Measurements from ENCODE around the gene IQSEC3.

Gene IQSEC3

DNA sequence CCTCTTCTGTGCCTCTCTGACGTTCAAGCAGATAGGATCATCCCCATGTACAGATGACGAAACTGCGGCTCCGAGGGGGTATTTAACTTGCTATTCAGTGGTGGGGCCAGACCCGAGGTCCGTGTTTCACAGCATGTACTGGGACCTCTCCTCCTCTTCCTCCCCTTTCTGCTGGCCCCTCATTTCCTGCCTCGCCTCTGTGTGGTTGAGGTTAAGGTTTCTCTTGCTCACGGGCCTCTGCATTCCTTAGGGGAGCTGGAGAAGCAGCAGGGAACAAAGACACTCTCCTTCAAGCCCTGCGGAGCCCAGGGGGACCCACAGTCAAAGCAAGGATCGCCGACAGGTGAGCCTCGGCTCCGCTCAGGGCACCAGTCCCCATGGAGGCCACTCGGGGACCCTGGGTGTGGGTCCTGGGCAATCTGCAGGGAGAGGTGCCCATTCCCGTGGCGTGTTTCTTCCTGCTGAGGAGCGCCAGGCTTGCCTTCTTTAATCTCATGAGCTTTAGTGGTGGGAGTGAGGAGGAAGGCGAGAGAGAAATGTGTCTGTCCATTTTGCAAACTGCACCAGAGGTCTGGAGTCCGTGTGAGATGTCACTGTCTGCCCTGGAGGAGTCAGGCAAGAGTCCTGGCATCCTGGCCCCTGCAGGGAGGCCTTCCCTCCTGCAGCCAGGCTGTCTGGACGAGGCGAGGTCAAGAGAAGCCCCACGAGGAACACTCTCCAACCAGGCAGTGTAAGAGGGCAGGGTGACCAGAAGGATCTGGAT lies 102.4 kb downstream of the IQSEC3 start:
- no peak for DNase-seq

DNA sequence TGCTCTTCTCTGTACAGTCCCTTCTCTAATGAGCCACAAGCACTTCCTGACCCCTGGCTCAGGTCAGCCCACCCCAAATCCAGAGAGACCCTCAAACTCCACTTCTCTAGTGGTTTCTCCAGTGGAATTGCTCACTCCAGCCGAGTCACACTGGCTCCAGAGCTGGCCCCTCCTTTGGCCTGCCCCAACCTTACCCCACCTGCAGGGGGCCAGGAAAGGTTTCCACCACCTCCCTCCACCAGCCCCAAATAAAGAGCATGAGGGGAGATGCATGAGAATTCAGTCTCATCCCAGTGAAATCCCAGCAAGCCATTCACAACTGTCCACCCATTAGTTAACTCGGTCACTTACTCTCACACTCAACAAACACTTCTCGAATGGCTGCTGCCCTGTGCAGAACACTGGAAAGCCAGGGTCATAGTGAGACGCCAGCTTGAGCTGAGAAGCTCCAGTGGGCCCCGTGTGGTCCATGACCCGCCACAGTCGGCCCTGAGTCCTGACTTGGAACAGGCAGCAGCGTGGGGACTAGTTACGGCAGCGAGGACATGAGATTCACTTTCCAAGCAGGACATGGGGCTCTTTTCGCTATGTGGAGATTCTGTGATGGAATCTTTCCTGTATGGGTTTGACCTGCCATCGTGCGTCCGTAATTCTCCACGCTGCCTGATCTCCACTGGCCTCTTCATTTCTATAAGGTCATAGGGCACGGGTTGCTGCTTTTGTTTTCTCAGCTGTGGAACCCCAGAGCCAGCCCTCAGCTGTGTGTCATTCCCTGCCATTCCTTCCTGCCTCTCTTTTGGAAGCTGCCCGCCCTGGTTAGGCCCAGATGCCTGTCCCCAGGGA lies 103.2 kb downstream of the IQSEC3 start:
- DNase-seq: no peak

DNA sequence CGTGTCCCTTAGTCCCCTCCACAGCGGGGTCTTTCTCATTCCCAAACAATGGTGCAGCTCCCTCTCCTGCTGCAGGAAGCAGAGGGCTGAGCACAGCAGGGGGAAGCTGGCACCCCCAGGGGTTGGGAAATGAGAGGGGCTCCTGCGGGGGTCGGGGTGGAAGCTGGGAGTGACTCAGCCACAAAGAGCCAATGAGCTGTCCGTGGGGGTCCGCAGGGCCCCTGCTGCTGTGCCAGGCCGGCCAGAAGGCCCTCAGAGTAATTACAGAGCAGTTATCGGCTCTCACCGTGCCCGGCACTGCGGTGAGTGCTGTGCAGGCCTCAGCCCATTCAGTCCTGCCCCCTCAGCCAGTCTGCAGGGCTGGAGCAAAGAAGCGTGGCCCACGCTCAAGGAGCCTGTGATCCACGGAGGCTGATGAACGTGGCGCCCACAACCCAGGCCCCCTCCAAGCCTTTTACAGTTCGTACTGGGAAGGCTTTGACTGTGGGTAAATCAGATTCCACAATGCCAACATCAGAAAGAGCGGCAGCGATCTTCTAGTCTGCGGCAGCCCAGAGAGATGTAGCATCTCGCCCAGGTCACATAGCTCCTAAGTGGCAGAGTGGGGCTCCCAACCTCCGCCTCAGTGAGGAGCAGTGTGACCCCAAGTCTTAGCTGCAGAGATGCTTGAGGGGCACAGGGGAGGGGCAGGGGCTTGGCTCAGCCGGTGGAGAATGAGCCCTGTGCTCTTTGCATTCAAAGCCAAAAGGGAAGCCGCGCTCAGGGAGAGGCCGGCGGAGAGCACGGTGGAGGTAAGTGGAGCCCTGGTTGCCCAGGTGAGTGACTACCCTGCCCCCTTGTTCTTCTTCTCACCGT lies 104.0 kb downstream of the IQSEC3 start:
- no peak for DNase-seq

DNA sequence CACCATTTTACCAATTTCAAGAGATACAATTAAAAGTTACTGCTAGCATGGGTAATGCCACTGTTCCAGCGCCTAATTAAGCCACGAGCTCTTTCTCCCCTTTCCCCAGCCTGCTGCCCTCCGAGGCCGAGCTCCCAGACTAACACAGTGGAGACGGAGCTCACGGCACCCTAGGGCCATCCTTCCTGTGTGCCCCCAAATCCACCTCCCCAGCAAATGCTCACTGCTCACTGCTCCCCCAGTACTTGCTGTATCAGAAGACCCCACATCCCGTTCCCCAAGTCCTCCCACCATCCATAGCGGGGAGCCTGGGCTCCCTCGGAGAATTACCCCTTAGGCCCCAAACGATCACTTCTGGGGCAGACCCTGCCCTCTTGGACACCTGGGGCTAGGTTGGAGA lies 104.7 kb downstream of the IQSEC3 start:
- no peak for DNase-seq

DNA sequence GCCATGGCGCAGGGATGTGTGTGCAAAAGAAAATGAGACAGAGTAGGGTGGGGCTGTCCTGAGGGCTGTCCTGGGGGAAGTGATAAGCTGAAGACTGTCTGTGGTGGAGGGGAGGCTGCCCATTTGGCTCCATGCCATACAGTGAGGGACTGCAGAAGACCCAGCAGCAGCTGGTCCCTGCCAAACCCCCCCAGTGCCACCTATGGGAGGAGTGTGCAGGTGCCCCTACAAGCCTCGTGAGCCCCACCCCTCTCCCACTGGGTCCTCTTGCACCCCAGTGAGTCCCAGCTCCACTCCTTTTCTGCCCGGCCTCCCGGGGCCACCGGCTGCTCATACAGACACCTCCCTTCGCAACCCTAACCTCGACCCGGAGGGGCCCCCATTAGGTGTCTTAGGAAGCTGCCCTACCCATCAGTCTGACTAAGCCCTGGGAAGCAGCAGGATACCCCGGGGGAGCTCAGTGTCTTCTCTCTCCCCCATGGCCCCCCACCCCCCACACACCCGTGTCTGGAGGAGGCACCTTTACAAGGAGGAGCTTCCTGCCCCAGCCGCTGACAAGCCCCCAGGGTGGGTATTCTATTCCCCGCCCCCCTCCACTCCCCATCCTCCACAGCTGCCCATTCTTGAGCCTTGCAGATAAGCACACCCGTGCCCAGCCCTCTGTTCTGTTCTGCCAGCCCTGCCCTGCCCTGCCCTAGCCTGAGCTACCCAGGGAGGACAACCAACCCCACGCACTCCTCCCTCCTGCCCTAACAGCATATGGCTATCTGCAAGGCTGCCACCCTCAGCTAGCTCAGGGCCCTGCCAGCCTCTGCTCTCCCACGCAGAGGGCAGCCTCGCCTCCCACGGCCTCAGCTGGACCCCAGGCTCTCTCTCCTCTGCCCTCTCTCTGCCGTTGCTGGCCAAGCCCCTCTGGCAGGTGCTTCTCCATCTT lies 105.4 kb downstream of the IQSEC3 start:
- no peak for DNase-seq

DNA sequence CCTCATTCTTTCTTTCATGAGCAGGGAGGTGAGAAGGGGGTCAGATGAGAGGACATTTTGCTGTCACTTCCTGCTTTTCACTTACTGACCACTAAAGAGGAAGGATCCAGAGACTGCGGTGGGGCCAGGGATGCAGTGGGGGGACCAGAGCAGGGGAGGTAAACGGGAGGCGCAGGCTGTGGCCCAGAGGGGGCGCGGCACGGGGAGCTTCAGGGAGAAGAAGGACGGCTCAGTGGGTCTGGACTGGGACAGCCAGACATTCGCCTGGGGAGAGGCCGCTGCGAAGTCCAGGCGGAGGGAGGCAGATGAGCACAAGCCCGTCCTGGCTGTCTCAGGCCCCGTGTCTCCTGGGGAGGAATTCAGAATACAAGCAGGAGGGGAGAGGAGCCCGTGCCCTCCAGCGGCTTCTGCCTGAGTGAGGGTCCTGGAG lies 106.2 kb downstream of the IQSEC3 start:
- no peak for DNase-seq

DNA sequence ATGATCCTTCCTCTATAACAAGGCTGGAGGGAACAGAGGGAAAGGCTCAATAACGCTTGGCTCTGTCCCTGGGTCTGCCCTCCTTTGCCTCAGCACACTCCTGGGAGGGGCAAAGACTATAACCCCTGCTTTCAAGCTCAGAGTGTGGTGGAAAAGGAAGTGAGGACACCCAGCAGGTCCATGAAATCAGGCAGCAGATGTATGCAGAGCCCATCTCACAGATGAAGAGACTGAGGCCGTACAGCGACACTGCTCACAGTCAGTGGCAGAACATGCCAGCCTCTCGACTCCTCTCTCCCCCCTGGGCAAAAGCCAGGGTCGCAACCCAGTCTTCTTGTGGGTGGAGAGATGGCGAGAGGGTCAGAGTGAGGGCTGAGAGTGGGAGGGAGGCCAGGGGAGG lies 107.6 kb downstream of the IQSEC3 start:
- no peak for DNase-seq

DNA sequence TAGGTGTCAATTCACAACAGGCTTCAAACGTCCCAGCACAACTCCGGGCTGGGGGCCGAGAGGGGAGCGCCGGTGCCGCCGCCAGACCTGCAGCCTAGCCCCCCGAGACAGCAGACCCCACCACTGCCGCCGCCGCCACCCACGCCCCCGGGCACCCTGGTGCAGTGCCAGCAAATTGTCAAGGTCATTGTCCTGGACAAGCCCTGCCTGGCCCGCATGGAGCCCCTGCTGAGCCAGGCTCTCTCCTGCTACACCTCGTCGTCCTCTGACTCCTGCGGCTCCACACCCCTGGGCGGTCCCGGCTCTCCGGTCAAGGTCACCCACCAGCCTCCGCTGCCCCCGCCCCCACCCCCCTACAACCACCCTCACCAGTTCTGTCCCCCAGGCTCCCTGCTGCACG lies 108.0 kb downstream of the IQSEC3 start:
- DNase-seq: no peak

DNA sequence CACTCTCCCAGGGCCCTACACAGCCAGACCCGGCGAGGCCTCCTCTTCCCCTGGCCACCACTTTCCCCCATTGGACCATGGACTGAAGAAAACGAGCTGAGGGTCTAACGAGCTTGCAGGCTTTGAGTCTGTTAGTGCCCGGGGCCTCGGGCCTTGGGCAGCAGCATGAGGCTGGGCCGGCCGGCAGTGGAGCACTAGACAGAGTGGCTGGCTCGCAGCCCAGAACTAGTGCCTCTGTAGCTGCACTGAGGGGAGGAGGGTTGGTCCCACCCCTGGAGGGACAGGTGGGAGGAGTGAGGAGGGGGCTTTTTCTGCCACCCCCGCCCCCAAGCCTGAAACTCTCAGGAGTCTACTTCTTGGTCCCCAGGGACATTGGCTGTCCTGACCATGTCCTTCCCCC lies 108.7 kb downstream of the IQSEC3 start:
- peak; percentile 72 for DNase-seq

DNA sequence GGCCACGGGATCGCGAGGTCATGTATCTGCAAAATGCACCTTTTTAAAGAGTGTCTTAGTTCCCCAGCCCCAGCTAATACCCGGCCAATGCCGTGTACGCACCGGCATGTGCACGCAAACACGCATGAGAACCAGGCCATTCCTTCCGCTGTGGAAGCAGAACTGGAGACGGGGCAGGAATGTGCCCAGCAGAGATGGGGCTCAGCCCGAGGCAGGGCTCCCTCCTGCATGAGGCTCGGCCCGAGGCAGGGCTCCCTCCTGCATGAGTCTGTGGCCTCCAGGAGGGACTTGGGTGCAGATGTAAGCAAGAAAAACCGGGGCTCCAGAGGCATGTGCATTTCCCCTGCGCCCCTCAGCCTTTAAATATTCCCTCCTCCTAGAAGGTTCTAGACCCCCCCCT lies 109.2 kb downstream of the IQSEC3 start:
- no peak for DNase-seq

DNA sequence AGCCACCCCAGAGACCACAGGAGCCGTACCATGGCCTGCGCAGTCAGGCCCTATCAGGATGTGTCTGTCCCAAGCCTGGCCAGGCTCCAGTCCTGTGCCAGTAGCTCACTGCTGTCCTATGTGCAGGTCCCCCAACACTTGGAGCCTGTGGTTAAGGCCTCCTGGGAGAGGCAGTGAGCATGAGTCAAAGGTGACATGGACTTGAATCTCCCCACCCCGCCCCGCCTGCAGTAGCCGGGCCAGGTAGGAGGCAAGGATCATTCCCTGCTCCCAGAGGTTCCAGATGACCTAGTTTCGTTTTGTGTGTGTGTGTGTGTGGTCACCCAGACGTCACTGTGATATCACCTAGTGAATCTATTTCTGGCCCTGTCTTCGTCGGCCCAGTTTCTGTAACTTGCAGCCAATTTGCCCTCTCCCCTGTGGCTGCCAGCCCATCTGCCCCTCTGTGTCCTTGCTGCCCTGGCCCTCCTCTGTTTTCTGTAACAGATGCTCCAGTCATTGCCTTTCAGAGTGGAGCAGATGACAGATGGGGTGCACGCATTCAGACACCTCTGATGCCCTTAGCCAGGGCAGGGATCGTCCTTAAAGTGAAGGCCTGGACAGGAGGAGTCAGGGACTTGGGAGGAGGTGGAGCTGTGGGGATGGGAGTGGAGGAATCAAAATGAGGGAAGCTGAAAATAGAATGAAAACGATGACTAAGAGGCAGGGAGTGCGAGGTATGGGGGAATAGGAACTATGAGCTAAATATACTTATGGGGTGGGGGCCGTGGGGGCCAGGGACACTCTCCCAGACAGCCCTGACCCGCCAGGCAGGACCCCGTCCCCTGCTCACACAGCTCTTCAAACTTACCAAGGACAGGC lies 110.0 kb downstream of the IQSEC3 start:
- DNase-seq: peak; percentile 13

DNA sequence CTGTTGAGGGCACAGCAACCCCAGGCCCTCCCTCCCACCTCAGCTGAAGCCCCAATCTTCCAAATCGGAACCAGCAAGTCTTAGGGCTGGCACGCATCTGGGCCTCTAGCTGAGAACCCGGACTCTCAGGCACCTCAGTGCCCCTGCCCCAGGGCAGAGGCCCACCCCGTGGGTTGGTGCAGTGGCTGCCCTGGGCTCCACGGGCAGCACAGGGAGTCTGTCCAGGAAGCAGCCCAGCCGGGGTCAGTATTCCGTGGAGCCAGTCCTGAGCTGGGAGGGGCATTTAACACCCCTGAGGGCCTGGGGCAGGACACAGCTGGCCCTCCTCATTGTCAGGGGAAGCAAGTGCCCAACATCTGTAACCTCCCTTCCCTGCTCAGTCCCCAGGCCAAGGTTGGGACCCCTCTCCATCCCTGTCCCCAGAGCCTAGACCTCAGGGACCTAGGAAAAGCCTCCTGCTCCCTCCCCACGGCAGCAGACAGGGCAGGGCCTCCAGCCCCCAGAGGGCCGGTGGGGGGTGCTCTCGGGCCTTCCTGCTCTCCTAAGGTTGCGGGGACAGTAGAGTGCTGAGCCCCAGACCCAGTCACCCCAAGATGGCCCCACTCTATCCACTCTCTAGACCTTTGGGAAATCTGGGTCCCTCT lies 110.9 kb downstream of the IQSEC3 start:
- no peak for DNase-seq

DNA sequence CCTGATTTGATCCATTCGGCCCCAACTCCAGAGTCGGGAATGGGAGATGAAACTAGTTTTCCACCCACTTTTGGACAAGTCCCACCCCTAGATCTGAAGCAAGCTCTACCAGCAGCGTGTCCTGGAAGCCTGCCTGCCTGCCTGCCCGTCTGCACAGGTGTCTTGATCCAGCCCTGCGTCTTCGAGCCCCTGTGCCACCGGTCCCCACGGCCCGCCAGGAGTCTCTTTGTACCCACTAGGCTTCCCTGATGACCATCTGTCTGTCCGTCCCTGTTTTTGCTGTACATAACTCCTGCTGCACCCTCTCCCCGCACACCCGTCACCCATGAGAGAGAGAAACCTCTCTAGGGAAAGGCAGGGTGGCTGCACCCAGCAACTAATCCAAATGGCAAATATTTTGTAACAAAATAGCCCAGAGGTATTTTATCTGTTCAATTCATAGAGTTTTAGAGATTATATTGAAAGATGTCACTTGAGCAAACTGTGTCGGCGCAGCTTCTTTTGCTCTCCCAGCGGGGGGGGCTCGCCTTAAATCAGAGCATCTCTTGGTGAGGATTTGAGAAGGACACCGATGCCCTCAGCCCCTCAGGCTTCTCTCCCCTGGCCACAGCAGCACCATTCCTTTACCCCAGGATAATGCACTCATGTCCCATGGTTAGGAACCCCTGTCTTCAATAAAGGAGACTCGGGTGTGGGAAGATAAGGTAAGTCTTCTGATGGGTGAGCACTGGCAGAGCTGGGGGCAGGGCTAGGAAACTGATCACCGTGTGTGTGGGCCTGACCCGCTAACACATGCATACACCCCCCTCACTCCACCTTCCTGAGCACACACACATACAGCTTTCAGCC lies 111.6 kb downstream of the IQSEC3 start:
- no peak for DNase-seq

DNA sequence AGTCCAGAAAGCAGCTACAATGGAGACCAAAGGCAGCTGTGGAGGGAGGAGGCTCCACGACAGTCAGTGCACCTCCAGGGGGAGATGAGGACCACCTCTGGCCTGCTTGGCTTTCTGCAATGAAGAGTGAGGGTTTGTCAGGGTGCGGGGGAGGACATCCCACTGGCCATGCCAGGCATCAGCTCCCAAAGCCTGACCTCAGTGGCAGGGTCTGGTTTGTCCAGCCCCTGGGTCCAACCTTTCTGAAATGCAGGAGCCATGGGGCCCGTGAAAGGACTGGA lies 112.2 kb downstream of the IQSEC3 start:
- DNase-seq: no peak

DNA sequence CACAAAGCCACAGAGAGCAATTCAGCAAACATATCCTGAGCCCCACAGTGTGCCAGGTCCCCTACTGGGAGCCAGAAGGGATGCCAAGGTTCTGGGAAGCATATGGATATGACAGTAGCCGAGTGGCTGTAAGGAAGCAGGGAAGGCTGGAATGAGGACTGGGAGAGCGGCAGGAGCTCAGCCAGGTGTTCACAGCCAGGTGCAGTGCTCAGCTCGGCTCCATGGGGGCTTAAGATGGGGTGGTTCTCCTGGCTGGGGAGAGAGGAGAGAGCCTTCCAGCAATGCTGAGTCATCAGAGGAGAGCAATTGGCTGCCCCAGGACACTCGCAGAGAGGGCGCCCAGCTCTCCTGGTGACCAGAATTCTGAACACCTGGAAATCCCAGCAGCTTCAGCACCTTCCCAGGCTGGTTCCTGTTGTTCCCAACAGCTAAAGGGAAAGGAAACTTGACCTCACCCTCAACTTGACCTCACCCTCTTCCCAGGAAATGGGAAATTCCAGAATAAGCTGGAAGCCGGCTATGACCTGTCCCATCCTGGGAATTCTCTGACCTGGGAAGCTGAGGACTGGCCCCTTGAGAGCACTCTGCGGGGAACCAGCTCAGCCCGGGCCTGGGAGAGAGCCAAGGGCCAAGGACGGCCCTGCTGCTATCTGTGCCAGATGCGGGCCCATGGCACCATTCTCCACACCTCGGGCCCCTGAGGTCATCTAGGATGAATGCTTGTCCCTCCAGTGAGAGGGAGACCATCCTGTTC lies 112.7 kb downstream of the IQSEC3 start:
- peak; percentile 77 for DNase-seq

DNA sequence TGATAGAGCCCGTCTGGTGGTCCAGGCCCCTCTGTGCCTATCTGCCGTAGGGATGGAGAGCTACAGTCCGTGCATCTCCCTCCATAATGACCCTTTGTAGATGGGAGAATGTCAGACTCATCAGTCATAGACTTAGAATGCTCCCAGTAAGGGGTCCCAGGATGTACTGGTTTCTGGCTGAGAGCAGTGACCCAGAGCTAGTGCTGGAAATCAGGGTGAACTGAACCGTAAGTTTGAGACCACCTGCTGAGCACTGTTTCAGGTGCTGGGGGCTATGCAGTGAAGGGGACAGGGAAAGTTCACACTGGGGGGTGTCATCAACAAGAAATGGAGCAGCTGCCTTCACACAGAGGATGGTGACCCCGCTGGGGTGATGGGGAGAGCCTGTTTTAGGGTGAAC lies 113.3 kb downstream of the IQSEC3 start:
- no peak for DNase-seq

DNA sequence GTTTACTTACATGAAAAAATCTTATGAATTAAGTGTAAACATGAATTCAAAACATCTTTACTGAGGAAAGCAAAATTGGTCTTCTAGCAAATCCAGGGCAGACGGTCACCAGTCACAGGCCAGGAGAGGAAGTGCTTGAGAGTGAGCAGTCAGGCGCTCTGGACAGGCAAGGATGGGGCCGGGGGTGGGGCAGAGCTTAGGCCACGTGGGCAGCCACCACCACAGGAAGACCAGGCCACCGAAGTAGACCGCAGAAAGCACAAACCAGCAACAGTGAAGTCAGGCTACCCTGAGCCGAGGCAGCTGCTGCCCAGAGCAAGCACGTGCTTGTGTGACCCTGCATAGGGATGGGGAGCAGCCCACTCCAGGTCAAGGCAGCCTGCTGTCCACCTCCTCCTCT lies 113.9 kb downstream of the IQSEC3 start:
- no peak for DNase-seq

DNA sequence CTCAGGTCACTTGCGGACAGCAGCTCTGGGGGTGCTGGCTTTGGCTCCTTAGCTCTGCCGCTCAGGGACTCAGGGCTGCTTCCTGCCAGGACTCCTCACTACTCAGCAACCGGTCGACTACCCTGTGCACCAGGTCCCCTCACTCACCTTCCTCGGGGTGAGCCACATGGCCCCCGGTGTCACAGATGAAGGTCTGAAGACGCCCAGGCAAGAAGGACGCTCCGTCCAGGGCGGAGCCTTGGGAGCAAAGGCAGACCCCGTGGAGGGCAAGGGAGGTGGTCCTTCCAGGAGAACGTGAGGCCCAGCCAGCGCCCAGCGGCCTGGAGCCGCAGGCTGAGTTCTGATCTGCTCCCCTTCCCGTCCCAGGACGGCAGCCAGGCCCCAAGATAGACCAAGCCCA lies 115.4 kb downstream of the IQSEC3 start:
- no peak for DNase-seq

DNA sequence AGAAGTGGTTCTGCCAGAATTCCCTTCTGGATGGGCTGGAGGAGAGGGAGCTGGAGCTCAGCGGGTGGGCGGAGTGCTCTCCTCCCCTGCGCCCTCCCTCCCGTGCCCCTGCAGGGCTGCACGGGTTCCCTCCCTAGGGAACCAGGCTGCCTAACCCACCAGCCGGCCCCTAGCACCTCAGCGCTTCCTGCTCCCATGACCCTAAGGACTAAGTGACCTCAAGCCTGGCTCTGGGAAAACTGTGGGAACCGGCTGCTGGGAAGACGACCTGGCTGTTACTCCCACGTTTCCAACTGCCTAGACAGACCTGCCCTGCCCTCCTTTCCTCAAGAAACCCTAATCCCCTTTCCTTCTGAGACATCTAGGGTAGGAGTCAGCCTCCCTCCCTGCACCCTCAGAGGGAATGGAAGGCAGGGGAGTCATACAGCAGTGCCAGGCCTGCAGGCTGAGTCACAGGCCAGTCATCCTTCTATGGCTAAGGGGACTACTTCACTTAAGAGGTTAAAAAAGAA lies 115.9 kb downstream of the IQSEC3 start:
- DNase-seq: no peak

All from DMS79 treated with DMSO at 0.1 percent for 48 hours (cell line).